Ovary (tissue), 3 donors: ENCODE measurements around the gene MCUR1.

ENCODE experiments used
- EP300 ChIP-seq: sonication (generic); formaldehyde crosslinking; IDR thresholded peaks from one replicate; pipeline ENCODE4 v1.6.1; 2017; ENCODE audit warnings: antibody characterized with exemption
- POLR2A ChIP-seq: fragments of 450-650 bp; IDR thresholded peaks from one replicate; pipeline ENCODE4 v1.6.1; 2017; ENCODE audit warnings: antibody characterized with exemption, mild to moderate bottlenecking, moderate library complexity
- TF ChIP-seq, protein P1 (sequence below), 3 donors: fragments of 450-650 bp in 2 of 3; fragments of 200-600 bp in 1 of 3; IDR thresholded peaks; one replicate each; pipeline versions ENCODE4 v1.5.1 to v1.8.0; 2016 to 2022; ENCODE audit warnings: antibody characterized with exemption in 3 of 3, mild to moderate bottlenecking in 1 of 3
- donor health status: DM: no; HTN: no; CAD: no.

DNA sequence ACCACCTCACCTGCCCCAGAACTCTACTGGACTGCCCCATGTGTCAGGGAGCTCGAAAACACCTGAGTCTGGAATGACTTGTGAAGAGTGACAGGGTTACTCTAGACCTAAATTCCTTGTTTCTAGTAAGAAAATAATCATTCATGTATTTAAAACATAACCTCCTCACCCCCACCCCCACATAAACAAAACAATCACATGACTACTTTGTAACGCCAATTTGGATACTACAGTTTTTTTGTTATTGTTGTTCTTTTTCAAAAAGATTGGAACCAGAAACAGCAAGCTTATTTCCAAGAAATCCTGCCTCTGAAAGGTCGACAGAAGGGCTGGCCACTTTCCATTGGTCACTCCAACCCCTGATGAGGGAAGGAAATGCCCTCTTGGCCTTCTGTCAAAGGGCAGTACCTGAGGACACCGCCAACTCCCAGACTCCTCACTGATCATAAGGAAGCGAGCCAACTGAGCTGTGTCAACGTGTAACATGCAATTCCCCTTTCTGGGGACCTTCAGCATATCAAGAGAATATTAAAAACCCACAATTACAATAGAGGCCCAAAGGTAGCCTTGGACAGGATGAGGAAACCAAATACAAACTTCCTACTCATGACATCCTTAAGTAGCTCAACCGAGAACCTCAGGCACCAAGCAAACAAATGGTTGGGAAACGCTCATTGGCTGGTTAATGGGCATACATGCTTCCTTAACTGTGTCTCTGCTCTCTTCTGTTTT lies 2.6 kb downstream of the MCUR1 start:
- TF ChIP-seq, protein P1, sequence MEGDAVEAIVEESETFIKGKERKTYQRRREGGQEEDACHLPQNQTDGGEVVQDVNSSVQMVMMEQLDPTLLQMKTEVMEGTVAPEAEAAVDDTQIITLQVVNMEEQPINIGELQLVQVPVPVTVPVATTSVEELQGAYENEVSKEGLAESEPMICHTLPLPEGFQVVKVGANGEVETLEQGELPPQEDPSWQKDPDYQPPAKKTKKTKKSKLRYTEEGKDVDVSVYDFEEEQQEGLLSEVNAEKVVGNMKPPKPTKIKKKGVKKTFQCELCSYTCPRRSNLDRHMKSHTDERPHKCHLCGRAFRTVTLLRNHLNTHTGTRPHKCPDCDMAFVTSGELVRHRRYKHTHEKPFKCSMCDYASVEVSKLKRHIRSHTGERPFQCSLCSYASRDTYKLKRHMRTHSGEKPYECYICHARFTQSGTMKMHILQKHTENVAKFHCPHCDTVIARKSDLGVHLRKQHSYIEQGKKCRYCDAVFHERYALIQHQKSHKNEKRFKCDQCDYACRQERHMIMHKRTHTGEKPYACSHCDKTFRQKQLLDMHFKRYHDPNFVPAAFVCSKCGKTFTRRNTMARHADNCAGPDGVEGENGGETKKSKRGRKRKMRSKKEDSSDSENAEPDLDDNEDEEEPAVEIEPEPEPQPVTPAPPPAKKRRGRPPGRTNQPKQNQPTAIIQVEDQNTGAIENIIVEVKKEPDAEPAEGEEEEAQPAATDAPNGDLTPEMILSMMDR (IDR thresholded peaks at IDR 0.05): no peak
- TF ChIP-seq EP300 (no peak), POLR2A (no peak)
